DOHH2 (cell line): ENCODE measurements around the gene ORM1.

Experiments used
- CTCF ChIP-seq: fragments of 200-600 bp; sonication (generic); IDR thresholded peaks from one replicate; pipeline ENCODE4 v1.5.1; 2014; ENCODE audit warnings: antibody characterized with exemption, mild to moderate bottlenecking, low read depth, low read length; ENCODE audit not compliant: poor library complexity, severe bottlenecking
- EZH2phosphoT487 ChIP-seq: fragments of 200-600 bp; sonication (generic); IDR thresholded peaks from 2 replicates; pipeline ENCODE4 v1.6.1; 2017; ENCODE audit warnings: borderline replicate concordance, mild to moderate bottlenecking, antibody characterized with exemption, low read length, moderate library complexity, mixed read lengths

- TF ChIP-seq CTCF (no peak), EZH2phosphoT487 (no peak)
Observed at GRCh38 chr9:114362394-114362793, 39.5 kb downstream of the ORM1 start.
